Smooth muscle cell of the pulmonary artery (primary cell): ENCODE results near the gene FOXP3. TPM values are rescaled to one million over a fixed set of nuclear protein-coding genes. Genes with fewer than 3 reads are reported as not detected.

Source experiments
- total RNA-seq: library from RNA; depleted of rRNA; stranded (reverse); fragments of >200 nt; gene quantifications from 2 replicates; pipeline ENCODE4 v1.2.3, GENCODE V29; 2014

The FOXP3 gene
- 0.07 and 0.13 TPM in 2 replicates for total RNA-seq

DNA sequence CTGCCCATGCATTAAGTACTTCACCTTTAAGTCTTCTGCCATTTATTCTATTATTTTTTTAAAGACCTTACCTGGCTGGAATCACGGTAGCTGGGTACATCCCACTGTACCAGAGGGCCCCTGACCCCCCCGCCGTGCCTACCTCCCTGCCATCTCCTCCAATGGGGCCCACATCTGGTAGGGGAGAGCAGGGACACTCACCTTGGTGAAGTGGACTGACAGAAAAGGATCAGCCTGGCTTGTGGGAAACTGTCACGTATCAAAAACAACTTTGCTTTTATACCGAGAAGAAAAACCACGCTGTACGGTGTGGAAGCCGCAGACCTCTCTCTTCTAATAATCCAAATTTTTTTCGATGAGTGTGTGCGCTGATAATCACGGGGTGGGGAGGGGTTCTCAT, at the start of gene FOXP3:
Gene FOXP3 (minus strand): TSS at position 251 of the 400 bp plus-strand sequence. CDS start 6,205 bp downstream, outside the sequence.

DNA sequence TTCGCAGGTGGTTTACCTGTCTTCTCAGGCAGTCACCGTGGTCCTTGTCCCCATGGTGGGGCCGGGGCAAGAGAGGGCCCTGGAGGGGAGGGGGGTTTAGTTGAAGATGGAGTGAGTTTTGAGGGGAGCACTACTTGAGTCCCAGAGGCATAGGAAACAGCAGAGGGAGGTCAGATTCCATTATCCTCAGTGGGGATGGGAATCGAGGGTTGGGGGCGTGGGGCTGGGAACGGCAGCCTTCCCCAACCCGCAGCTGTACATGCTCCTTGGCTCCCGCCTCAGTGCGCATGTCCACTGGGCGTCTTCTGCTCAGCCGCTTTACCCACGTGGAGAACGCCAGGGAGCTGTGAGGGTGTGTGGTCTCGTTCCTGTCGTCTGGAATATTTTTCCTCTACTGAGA, 38.8 kb upstream of the FOXP3 start, which contains the start of gene GAGE10:
Gene GAGE10 (plus strand): TSS at position 301 of the 400 bp plus-strand sequence. CDS start 1,214 bp downstream, outside the sequence.

DNA sequence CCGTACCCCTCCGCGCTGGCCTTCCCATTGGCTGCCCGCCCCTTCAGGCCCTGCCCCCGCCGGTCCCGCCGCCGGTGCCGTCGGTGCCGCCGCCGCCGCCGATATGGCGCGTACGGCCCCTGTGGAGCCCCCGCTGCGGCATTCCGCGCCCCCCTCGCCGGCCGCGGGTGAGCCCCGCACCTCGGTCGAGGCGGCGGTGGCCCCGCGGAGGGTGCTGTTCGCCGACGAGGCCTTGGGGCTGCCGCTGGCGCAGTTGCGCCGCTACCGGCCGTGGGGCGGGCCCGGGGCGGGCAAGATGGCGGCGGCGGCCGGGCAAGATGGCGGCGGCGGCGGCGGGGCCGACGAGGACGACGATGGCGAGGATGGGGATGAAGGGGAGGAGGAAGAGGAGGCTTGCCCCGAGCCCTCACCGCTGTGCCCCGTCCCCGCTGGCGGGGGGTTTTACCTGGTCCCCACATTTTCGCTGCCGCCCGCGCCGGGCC, 5.3 kb upstream of the FOXP3 start, which contains the start of gene PPP1R3F:
Gene PPP1R3F (plus strand): TSS at position 27 of the 482 bp plus-strand sequence. CDS start 77 bp downstream, at position 104.

GRCh38 chrX:49233176-49233575, 31.3 kb downstream of the FOXP3 start, which contains the start of gene CACNA1F:
Gene CACNA1F, minus strand, starts transcription at chrX:49233340. Its CDS starts 31 bp downstream, at chrX:49233309.

Other genes starting within 250 kb of the FOXP3 start
- 51.7 and 53.5 TPM in 2 replicates for gene TFE3, start 221.4 kb downstream of the FOXP3 start, total RNA-seq
- gene CCDC120, start 205.7 kb downstream of the FOXP3 start, total RNA-seq = 0.98 and 1.3 TPM in 2 replicates
- gene PRAF2, start 190.7 kb downstream of the FOXP3 start, total RNA-seq = 28.1 and 28.6 TPM in 2 replicates
- gene WDR45, start 184.8 kb downstream of the FOXP3 start, total RNA-seq = 42.9 and 44.4 TPM in 2 replicates
- gene GPKOW, start 141.0 kb downstream of the FOXP3 start, total RNA-seq = 18.2 and 18.9 TPM in 2 replicates
- gene MAGIX, start 102.0 kb downstream of the FOXP3 start, total RNA-seq = 2.2 and 4.2 TPM in 2 replicates
- gene PLP2, start 92.8 kb downstream of the FOXP3 start, total RNA-seq = 21.6 and 22.8 TPM in 2 replicates
- gene PRICKLE3, start 78.3 kb downstream of the FOXP3 start, total RNA-seq = 8.6 and 15.0 TPM in 2 replicates
- 0.52 and 0.59 TPM in 2 replicates for gene SYP, start 64.5 kb downstream of the FOXP3 start, total RNA-seq
- gene CACNA1F, start 31.4 kb downstream of the FOXP3 start, total RNA-seq = not detected in 2 replicates
- 13.0 and 13.8 TPM in 2 replicates for gene CCDC22, start 29.2 kb downstream of the FOXP3 start, total RNA-seq
- gene PPP1R3F, start 5.1 kb upstream of the FOXP3 start, total RNA-seq = 6.8 and 8.5 TPM in 2 replicates
- gene GAGE10, start 38.9 kb upstream of the FOXP3 start, total RNA-seq = not detected in 2 replicates
- not detected in 2 replicates for gene GAGE12J, start 57.3 kb upstream of the FOXP3 start, total RNA-seq
- not detected in 2 replicates for gene GAGE13, start 66.9 kb upstream of the FOXP3 start, total RNA-seq